ENCODE results near the gene OLFML3.

The OLFML3 gene

GRCh38 chr1:113990961-113991360, 11.7 kb downstream of the OLFML3 start:
- Histone ChIP-seq H3K9me3 (ENCODE audit: control insufficient read depth, insufficient read depth, low read depth, low read length) (no peaks in the 10 kb centered on the region), H3K36me3 (ENCODE audit: control insufficient read depth in 2 of 2, insufficient read depth in 1 of 2, low read length in 2 of 2) (no peaks in the 10 kb centered on the region), H3K4me1 (ENCODE audit: control insufficient read depth, insufficient read depth, low read length) (peaks cover 5% of the 10 kb centered on the region; the same call in 1 of the 2 replicates), H3K4me3 (ENCODE audit: low read depth, low read length) (no peak overlapping the region), H3K27ac (ENCODE audit: extremely low read depth, low read depth, low read length) (peak overlapping the region; percentile 49; the same call in 1 of the 2 replicates)
- ChIA-PET POLR2A (no interaction called here), CTCF (interaction anchor here (0.5 to 1.8 kb wide), 2 partner anchors 12 to 1045 kb away, joined by 4 to 10 read pairs; partner anchors contain the start of gene OLFML3)
- TF ChIP-seq ZNF426 (tag by site-specific recombination; IDR thresholded peaks at IDR 0.05) (no peak), ZNF280C (tag by site-specific recombination; IDR thresholded peaks at IDR 0.05) (no peak), SCRT1 (tag by site-specific recombination; IDR thresholded peaks at IDR 0.05; ENCODE audit: borderline replicate concordance) (no peak), ZNF132 (tag by site-specific recombination; IDR thresholded peaks at IDR 0.05; ENCODE audit: borderline replicate concordance) (no peak), ZNF433 (tag by site-specific recombination; IDR thresholded peaks at IDR 0.05; ENCODE audit: low read depth) (no peak), ZFP3 (tag by site-specific recombination; IDR thresholded peaks at IDR 0.05; ENCODE audit: low read depth) (no peak), HOXA7 (CRISPR knock-in tag; IDR thresholded peaks at IDR 0.05; ENCODE audit: borderline replicate concordance) (no peak), ZNF76 (tag by site-specific recombination; IDR thresholded peaks at IDR 0.05; ENCODE audit: borderline replicate concordance, low read depth) (no peak), MEIS1 (CRISPR knock-in tag; IDR thresholded peaks at IDR 0.05; ENCODE audit: borderline replicate concordance) (no peak), ZBTB26 (tag by site-specific recombination; optimal IDR thresholded peaks at IDR 0.05) (no peak), ZNF121 (tag by site-specific recombination; IDR thresholded peaks at IDR 0.05) (no peak), GLI2 (tag by site-specific recombination; IDR thresholded peaks at IDR 0.05; ENCODE audit: borderline replicate concordance, low read depth) (no peak), ZFP41 (tag by site-specific recombination; IDR thresholded peaks at IDR 0.05; ENCODE audit: borderline replicate concordance) (no peak)

- no peaks in the 10 kb centered on the region for H3K36me3 ChIP-seq (ENCODE audit: control insufficient read depth in 2 of 2, insufficient read depth in 1 of 2, low read length in 2 of 2)
- H3K27ac ChIP-seq (ENCODE audit: extremely low read depth, low read depth, low read length): no peak overlapping the region; the same call in none of the 2 replicates
- ChIA-PET CTCF (interaction anchor here (0.8 kb wide), 1 partner anchor 155 kb away, joined by 5 read pairs; no protein-coding TSS in a partner anchor), POLR2A (no interaction called here)
- H3K9me3 ChIP-seq (ENCODE audit: control insufficient read depth, insufficient read depth, low read depth, low read length): no peaks in the 10 kb centered on the region
- peaks cover 5% of the 10 kb centered on the region; the same call in 1 of the 2 replicates for H3K4me1 ChIP-seq (ENCODE audit: control insufficient read depth, insufficient read depth, low read length)
- H3K4me3 ChIP-seq (ENCODE audit: low read depth, low read length): no peak overlapping the region
- TF ChIP-seq ZNF837 (tag by site-specific recombination; IDR thresholded peaks at IDR 0.05) (no peak), ZFHX2 (tag by site-specific recombination; conservative IDR thresholded peaks at IDR 0.05) (no peak), IKZF3 (tag by site-specific recombination; IDR thresholded peaks at IDR 0.05) (peak; percentile 72), ZSCAN30 (tag by site-specific recombination; IDR thresholded peaks at IDR 0.05) (peak; percentile 46; the same call in 1 of the 2 replicates), ZNF221 (tag by site-specific recombination; IDR thresholded peaks at IDR 0.05; ENCODE audit: borderline replicate concordance) (no peak), ZNF501 (tag by site-specific recombination; IDR thresholded peaks at IDR 0.05) (peak; percentile 63; the same call in 1 of the 2 replicates), SCRT1 (tag by site-specific recombination; IDR thresholded peaks at IDR 0.05; ENCODE audit: borderline replicate concordance) (peak; percentile 32; the same call in 1 of the 2 replicates), ZNF544 (tag by site-specific recombination; IDR thresholded peaks at IDR 0.05) (no peak), ZNF76 (tag by site-specific recombination; IDR thresholded peaks at IDR 0.05; ENCODE audit: borderline replicate concordance, low read depth) (peak; percentile 54; the same call in 1 of the 2 replicates), ZFP37 (tag by site-specific recombination; IDR thresholded peaks at IDR 0.05) (no peak), ZNF26 (tag by site-specific recombination; IDR thresholded peaks at IDR 0.05) (no peak), ZNF366 (tag by site-specific recombination; conservative IDR thresholded peaks at IDR 0.05) (peak; percentile 84), ZBTB11 (tag by site-specific recombination; conservative IDR thresholded peaks at IDR 0.05; ENCODE audit: low read depth) (no peak), PBX3 (CRISPR knock-in tag; IDR thresholded peaks at IDR 0.05) (no peak)
Measured at GRCh38 chr1:113991467-113991997, 12.3 kb downstream of the OLFML3 start.

Data from HEK293 (cell line).